ENCODE measurements around the gene IFT88. TPM values are rescaled to one million over a fixed set of nuclear protein-coding genes. Genes with fewer than 3 reads are reported as not detected.

The IFT88 gene
- polyA plus RNA-seq, 1 donor from 2014 or later, result 32.7 TPM

DNA sequence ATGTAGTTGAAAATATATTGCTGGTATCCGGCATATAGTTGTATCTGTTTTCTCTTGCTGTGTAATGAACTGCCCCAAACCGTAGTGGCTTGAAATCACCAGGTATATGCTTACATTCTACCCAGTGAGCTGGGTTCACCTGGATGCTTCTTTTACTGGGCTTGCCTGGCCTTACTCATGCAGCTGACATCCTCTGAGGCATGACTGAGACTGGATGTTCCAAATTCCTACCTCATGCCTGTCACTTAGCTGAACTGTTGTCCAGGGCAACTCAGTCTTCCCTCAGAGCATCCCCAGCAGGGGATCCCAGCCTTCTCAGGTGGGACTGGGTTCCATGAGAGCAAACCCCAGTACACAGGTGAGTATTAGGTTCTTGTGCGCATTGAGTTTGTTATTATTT is 66.8 kb downstream of the IFT88 start:
- no peak overlapping the region for H3K27ac ChIP-seq (ENCODE audit: low read length)
- H2AFZ ChIP-seq (ENCODE audit: low read depth, low read length), result no peak overlapping the region
- H3K4me2 ChIP-seq (ENCODE audit: low read length), result no peak overlapping the region
- H4K20me1 ChIP-seq (ENCODE audit: insufficient read depth), result no peaks in the 10 kb centered on the region
- no peaks in the 10 kb centered on the region for H3K9me2 ChIP-seq (ENCODE audit: insufficient read depth, low read length)
- H3F3A ChIP-seq (ENCODE audit: insufficient read depth, low read length, poor library complexity, severe bottlenecking), result no peaks in the 10 kb centered on the region
- no peaks in the 10 kb centered on the region for H3K36me3 ChIP-seq (ENCODE audit: insufficient read depth, low read length)
- H3K4me3 ChIP-seq (ENCODE audit: low read length), result no peak overlapping the region
- H3K9me3 ChIP-seq (ENCODE audit: low read length), result no peaks in the 10 kb centered on the region
- TF ChIP-seq TAF1 (IDR thresholded peaks at IDR 0.05; ENCODE audit: low read depth) (no peak), RAD21 (conservative IDR thresholded peaks at IDR 0.05) (no peak), MXI1 (conservative IDR thresholded peaks at IDR 0.05; ENCODE audit: poor library complexity, severe bottlenecking) (no peak)
- no peak overlapping the region for H3K9ac ChIP-seq (ENCODE audit: low read length)
- H3K27me3 ChIP-seq (ENCODE audit: insufficient read depth, low read depth, low read length), result no peaks in the 10 kb centered on the region
- no peaks in the 10 kb centered on the region for H3K79me2 ChIP-seq (replicated peaks; ENCODE audit: insufficient read depth, low read length)

DNA sequence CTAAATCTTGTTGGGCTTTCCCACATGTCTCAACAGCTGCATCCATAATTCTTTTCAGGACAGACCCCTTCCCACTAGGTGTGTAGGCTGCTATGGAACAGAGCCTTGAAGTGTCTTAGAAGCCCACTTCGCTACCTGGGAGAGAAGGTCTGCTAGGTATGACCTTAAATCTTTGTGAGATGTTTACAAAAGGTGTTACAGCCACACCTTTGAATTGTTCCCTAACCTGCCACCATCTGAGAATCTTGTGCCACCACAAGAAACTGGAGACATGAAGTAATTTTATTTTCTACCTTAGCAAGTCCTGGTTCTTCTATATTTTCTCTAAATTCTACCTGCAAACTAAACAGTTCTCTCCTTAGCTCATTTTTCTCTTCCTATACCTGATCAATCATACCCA is 69.1 kb downstream of the IFT88 start:
- TF ChIP-seq, protein P1, sequence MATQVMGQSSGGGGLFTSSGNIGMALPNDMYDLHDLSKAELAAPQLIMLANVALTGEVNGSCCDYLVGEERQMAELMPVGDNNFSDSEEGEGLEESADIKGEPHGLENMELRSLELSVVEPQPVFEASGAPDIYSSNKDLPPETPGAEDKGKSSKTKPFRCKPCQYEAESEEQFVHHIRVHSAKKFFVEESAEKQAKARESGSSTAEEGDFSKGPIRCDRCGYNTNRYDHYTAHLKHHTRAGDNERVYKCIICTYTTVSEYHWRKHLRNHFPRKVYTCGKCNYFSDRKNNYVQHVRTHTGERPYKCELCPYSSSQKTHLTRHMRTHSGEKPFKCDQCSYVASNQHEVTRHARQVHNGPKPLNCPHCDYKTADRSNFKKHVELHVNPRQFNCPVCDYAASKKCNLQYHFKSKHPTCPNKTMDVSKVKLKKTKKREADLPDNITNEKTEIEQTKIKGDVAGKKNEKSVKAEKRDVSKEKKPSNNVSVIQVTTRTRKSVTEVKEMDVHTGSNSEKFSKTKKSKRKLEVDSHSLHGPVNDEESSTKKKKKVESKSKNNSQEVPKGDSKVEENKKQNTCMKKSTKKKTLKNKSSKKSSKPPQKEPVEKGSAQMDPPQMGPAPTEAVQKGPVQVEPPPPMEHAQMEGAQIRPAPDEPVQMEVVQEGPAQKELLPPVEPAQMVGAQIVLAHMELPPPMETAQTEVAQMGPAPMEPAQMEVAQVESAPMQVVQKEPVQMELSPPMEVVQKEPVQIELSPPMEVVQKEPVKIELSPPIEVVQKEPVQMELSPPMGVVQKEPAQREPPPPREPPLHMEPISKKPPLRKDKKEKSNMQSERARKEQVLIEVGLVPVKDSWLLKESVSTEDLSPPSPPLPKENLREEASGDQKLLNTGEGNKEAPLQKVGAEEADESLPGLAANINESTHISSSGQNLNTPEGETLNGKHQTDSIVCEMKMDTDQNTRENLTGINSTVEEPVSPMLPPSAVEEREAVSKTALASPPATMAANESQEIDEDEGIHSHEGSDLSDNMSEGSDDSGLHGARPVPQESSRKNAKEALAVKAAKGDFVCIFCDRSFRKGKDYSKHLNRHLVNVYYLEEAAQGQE (IDR thresholded peaks at IDR 0.05; ENCODE audit: borderline replicate concordance), result no peak
- TF ChIP-seq, protein P2, sequence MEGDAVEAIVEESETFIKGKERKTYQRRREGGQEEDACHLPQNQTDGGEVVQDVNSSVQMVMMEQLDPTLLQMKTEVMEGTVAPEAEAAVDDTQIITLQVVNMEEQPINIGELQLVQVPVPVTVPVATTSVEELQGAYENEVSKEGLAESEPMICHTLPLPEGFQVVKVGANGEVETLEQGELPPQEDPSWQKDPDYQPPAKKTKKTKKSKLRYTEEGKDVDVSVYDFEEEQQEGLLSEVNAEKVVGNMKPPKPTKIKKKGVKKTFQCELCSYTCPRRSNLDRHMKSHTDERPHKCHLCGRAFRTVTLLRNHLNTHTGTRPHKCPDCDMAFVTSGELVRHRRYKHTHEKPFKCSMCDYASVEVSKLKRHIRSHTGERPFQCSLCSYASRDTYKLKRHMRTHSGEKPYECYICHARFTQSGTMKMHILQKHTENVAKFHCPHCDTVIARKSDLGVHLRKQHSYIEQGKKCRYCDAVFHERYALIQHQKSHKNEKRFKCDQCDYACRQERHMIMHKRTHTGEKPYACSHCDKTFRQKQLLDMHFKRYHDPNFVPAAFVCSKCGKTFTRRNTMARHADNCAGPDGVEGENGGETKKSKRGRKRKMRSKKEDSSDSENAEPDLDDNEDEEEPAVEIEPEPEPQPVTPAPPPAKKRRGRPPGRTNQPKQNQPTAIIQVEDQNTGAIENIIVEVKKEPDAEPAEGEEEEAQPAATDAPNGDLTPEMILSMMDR (IDR thresholded peaks at IDR 0.05; ENCODE audit: poor library complexity, severe bottlenecking), result no peak
- no peak for TF ChIP-seq RAD21 (conservative IDR thresholded peaks at IDR 0.05)
- no peak for TF ChIP-seq EZH2 (IDR thresholded peaks at IDR 0.05; ENCODE audit: borderline replicate concordance, insufficient read depth, low read length, poor library complexity, severe bottlenecking)
- TF ChIP-seq SMC3 (conservative IDR thresholded peaks at IDR 0.05; ENCODE audit: poor library complexity), result no peak
- TF ChIP-seq EP300 (conservative IDR thresholded peaks at IDR 0.05; ENCODE audit: poor library complexity, severe bottlenecking), result no peak
- no peak for TF ChIP-seq POLR2AphosphoS5 (IDR thresholded peaks at IDR 0.05)
- TF ChIP-seq MXI1 (conservative IDR thresholded peaks at IDR 0.05; ENCODE audit: poor library complexity, severe bottlenecking), result no peak
- TF ChIP-seq TAF1 (IDR thresholded peaks at IDR 0.05; ENCODE audit: low read depth), result no peak
- no peak overlapping the region for H3K4me2 ChIP-seq (ENCODE audit: low read length)
- H3K79me2 ChIP-seq (replicated peaks; ENCODE audit: insufficient read depth, low read length), result no peaks in the 10 kb centered on the region
- no peaks in the 10 kb centered on the region for H3F3A ChIP-seq (ENCODE audit: insufficient read depth, low read length, poor library complexity, severe bottlenecking)
- H3K9ac ChIP-seq (ENCODE audit: low read length), result no peak overlapping the region
- no peak overlapping the region for H3K4me3 ChIP-seq (ENCODE audit: low read length)
- H3K9me2 ChIP-seq (ENCODE audit: insufficient read depth, low read length), result no peaks in the 10 kb centered on the region
- no peaks in the 10 kb centered on the region for H3K36me3 ChIP-seq (ENCODE audit: insufficient read depth, low read length)
- no peak overlapping the region for H3K27ac ChIP-seq (ENCODE audit: low read length)
- H3K9me3 ChIP-seq (ENCODE audit: low read length), result no peaks in the 10 kb centered on the region
- H3K27me3 ChIP-seq (ENCODE audit: insufficient read depth, low read depth, low read length), result no peaks in the 10 kb centered on the region
- no peak overlapping the region for H2AFZ ChIP-seq (ENCODE audit: low read depth, low read length)
- H4K20me1 ChIP-seq (ENCODE audit: insufficient read depth), result no peaks in the 10 kb centered on the region

DNA sequence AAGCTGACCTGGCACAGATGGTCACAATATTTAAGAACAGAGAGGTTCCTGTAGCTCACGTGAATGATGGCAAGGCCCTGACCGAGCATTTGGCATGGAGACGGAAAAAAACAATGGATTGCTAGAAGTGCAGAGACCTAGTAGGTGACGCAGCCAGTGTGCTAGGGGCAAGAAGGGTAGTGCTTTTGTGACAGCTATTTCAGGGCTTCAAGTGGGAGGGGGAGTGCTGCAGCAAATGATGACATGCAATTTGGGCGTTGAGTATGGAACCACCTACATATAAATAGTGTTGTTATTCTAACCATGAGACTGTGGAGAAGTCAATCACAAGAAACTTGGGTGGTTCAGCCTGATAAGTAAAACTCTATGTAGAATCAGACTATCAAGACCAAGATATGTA is 70.9 kb downstream of the IFT88 start:
- Histone ChIP-seq H3K9me3 (ENCODE audit: low read length) (no peaks in the 10 kb centered on the region), H3F3A (ENCODE audit: insufficient read depth, low read length, poor library complexity, severe bottlenecking) (no peaks in the 10 kb centered on the region), H4K20me1 (ENCODE audit: insufficient read depth) (no peaks in the 10 kb centered on the region), H3K27ac (ENCODE audit: low read length) (no peak overlapping the region), H3K36me3 (ENCODE audit: insufficient read depth, low read length) (no peaks in the 10 kb centered on the region), H3K79me2 (replicated peaks; ENCODE audit: insufficient read depth, low read length) (no peaks in the 10 kb centered on the region), H3K9ac (ENCODE audit: low read length) (no peak overlapping the region), H3K9me2 (ENCODE audit: insufficient read depth, low read length) (no peaks in the 10 kb centered on the region), H3K4me2 (ENCODE audit: low read length) (no peak overlapping the region), H3K4me3 (ENCODE audit: low read length) (no peak overlapping the region), H2AFZ (ENCODE audit: low read depth, low read length) (no peak overlapping the region), H3K27me3 (ENCODE audit: insufficient read depth, low read depth, low read length) (no peaks in the 10 kb centered on the region)
- TF ChIP-seq SMC3 (conservative IDR thresholded peaks at IDR 0.05; ENCODE audit: poor library complexity) (no peak), EP300 (conservative IDR thresholded peaks at IDR 0.05; ENCODE audit: poor library complexity, severe bottlenecking) (no peak), MXI1 (conservative IDR thresholded peaks at IDR 0.05; ENCODE audit: poor library complexity, severe bottlenecking) (no peak), POLR2AphosphoS5 (IDR thresholded peaks at IDR 0.05) (no peak), RAD21 (conservative IDR thresholded peaks at IDR 0.05) (no peak), EZH2 (IDR thresholded peaks at IDR 0.05; ENCODE audit: borderline replicate concordance, insufficient read depth, low read length, poor library complexity, severe bottlenecking) (no peak), TAF1 (IDR thresholded peaks at IDR 0.05; ENCODE audit: low read depth) (no peak)
- TF ChIP-seq, protein P1 (IDR thresholded peaks at IDR 0.05; ENCODE audit: borderline replicate concordance), result no peak
- TF ChIP-seq, protein P2 (IDR thresholded peaks at IDR 0.05; ENCODE audit: poor library complexity, severe bottlenecking), result no peak
